HG02884 (cell line): ENCODE data around the gene AGAP2.
A peak's percentile ranks its signal among the peaks of the same experiment; 100 is the strongest.
"Not testable (repeated sequence)": the region's sequence is repeated elsewhere in the genome, so short reads cannot be mapped to it uniquely, and the experiment has no call there.

Source experiments
- ATAC-seq: cut with Tn5 transposase; IDR thresholded peaks from one replicate; pipeline ENCODE4 v1.9.1; 2021; ENCODE audit warnings: mild to moderate bottlenecking, moderate library complexity; ENCODE audit not compliant: unreplicated experiment

The AGAP2 gene

DNA sequence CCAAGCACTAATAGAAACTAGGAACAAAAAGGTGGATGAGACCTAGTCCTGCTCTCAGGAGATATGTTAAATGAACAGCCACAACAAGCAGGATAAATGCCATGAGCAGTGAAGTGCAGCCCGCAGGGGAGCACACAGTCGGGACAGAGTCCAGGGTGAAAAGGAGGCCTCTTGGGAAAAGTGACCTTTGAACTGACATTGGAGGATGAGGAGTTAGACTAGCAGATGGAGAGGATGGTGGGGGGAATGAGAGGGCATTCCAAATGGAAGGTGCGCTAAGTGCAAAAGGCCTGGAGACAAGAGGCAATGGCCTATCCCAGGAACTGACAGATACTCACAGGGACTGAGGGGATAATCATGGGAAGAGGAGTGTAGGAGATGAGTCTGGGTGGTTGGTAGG lies 40.1 kb downstream of the AGAP2 start:
- no peak for ATAC-seq

DNA sequence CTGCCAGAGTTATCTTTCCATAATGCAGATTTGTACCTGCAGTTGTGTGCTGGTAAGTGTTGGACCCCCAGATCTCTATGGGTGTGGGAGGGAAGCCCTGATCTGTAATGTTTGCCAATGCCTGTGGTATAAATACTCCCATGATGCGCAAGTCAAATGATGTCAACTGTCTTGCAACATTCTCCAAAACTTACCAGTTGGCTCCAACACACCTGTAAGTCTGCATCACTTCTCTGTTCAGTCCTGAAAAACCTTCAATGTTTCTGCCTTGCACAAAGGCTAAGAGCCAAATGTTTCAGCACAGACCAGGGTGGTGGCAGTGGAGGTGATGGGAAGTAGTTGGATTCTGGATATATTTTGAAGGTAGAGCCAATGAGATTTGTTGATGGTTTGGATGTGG lies 41.5 kb downstream of the AGAP2 start:
- ATAC-seq: no peak

DNA sequence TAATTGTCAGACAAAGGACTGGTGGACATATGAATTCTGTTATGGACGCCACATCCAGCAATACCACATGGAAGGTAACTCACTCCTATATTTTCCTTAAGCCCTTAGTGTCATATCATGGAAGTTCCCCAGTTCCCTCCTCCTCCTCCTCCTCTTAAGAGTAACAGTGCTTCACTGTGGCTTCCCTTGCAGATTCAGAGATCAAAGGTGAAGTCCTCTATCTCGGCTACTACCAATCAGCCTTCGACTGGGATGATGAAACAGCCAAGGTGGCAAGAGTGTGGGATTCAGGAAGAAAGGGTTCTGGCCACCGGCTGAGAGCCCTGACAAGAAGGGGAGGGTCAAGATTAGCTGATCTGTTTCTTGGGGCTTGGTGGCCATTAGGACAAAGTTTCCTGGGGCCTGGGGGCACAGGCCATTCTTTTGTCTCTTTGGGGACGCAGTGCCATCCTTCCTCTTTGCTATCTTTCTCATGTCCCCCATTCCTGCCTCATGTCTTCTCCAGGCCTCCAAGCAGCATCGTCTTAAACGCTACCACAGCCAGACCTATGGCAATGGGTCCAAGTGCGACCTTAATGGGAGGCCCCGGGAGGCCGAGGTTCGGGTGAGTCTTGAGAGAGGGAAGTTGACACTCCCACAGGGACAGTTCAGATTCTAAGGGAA lies 42.6 kb downstream of the AGAP2 start:
- ATAC-seq: no peak

DNA sequence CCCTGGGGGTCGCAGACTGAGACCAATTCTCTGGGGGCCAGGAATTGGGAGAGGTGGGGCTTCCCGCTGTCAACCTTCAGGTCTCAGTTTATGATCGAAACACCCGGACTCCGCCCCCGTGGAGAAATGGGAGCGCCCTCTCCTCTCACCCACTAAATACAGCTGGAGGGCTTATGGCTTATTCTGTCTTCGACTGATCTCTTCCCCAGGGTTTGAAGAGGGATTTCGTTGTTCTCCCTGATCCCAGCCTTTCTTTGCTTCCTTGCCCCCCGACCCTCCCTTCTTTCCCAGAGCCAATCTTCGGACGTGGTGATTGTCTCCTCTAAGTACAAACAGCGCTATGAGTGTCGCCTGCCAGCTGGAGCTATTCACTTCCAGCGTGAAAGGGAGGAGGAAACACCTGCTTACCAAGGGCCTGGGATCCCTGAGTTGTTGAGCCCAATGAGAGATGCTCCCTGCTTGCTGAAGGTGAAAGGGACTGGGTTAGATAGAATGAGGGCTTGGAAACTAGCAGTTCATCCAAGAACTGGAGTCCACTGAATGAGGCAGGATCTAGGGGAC lies 44.0 kb downstream of the AGAP2 start:
- no peak for ATAC-seq

DNA sequence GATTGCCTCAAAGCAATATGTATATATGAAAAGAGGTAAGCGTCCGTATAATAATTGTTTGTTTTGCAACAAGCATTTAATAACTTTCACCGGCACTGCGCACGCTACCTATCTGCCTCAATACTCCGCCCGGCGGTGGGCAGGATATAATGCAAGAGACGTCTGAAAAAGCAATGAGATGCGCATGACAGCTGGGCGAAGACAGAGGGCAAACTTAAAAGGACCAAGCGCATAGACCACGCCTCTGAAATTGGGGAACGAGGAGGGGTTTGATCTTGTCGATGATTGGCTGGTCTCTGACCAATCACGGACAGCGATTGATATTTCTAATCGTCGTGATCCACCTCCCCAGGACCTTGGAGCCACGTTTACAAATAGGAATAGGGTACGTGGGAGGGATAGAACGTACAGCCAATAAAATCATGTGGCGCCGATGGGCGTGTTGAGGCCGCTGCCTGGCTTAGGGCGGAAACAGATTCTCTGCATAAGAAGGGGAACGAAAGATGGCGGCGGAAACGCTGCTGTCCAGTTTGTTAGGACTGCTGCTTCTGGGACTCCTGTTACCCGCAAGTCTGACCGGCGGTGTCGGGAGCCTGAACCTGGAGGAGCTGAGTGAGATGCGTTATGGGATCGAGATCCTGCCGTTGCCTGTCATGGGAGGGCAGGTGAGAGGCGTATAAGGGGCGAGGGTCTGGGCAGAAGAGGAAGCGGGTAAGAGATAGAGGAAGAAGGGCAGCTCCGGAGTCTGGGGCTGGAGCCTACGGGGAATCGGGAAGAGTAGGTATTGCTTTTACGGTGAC lies 44.7 kb downstream of the AGAP2 start, which contains the start of gene OS9:
TSS of gene OS9 (plus strand) at position 474 of the 800 bp plus-strand sequence. CDS start at position 504, 30 bp downstream.
- ATAC-seq: peak; percentile 96

DNA sequence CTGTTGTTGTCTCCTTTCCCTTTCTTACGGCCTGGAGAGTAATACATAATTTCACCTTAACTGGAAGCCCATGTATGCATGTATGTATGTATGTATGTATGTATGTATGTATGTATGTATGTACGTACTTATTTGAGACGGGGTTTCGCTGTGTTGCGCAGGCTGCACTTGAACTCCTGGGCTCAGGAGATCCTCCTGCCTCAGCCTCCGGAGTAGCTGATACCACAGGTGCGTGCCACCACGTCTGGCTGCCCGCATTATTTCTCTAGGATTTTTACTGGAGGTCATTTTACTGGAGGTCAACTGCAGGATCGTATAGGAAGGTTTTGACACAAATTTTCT lies 45.3 kb downstream of the AGAP2 start:
- no peak for ATAC-seq

DNA sequence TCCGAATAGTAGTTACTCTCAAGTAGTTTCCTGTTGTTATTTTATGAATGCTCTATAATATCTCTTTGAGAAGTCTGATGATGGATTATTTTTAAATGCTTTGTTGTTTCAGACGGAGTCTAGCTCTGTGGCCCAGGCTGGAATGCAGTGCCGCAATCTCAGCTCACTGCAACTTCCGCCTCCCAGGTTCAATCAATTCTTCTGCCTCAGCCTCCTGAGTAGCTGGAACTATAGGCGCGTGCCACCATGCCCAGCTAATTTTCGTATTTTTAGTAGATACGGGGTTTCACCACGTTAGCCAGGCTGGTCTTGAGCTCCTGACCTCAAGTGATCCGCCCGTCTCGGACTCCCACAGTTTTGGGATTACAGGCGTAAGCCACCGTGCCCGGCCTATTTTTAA lies 46.0 kb downstream of the AGAP2 start:
- ATAC-seq: no peak

DNA sequence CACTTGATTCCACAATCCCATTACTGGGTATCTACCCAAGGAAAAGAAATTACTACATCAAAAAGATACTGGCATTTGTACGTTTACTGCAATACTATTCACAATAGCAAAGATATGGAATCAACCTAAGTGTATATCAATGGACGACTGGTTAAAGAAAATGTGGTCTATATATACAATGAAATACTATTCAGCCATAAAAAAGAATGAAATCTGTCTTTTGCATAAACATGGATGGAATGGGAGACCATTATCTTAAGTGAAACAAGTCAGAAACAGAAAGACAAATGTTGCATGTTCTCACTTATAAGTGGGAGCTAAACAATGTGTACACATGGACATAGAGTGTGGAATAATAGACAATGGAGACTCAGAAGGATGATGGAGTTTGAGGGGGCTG lies 49.6 kb downstream of the AGAP2 start:
- no peak for ATAC-seq

DNA sequence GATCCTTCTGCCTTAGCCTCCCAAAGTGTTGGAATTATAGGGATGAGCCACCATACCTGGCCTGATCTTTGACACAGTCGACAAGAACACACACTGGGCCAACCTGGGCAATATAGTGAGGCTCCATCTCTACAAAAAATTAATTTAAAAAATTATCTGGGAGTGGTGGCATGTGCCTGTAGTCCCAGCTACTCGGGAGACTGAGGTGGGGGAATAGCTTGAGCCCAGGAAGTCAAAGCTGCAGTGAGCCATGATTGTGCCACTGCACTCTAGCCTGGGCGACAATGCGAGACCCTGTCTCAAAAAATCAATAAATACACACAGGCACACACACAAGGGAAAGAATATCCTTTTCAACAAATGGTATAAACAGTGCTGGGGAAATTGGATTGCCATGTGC lies 50.7 kb downstream of the AGAP2 start:
- no peak for ATAC-seq

DNA sequence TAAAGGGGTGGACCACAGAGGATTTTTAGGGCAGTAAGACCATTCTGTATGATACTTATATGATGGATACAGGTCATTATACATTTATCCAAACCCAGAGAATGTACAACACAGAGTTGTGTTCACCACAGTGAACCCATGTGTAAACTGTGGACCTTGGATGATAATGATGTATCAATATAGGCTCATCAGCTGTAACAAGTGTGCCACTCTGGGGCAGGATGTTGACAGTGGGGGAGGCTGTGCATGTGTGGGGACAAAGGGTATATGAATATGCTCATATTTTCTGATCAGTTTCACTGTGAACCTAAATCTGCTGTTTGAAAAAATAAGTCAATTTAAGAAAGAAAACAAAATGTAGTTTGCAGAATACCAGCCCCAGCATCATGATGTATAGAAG lies 58.8 kb downstream of the AGAP2 start:
- ATAC-seq: no peak

DNA sequence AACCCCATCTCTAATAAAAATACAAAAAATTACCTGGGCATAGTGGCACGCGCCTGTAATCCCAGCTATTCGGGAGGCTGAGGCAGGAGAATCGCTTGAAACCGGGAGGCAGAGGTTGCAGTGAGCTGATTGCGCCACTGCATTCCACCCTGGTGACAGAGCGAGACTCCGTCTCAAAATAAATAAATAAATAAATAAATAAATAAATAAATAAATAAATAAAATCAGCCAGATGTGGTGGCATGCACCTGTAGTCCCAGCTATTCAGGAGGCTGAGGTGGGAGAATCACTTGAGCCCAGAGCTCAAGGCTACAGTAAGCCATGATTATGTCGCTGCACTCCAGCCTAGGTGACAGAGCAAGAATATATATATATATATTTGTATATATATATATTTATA lies 60.6 kb downstream of the AGAP2 start:
- not testable (repeated sequence) for ATAC-seq

DNA sequence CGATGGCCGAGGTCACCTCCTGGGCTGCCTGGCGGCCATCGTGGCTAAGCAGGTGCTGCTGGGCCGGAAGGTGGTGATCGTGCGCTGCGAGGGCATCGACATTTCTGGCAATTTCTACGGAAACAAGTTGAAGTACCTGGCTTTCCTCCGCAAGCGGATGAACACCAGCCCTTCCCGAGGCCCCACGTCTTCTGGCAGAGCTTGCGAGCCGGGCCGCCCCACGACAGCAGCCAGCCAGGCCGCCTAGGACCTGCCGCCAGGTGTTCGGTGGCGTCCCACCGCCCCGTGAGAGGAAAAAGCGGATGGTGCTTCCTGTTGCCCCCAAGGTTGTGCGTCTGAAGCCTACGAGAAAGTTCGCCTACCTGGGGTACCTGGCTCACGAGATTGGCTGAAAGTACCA lies 63.9 kb downstream of the AGAP2 start:
- ATAC-seq: no peak
